Stomach smooth muscle (tissue), 2 donors: ENCODE measurements around the gene SCYGR3.

ENCODE experiments used
- H3K27ac ChIP-seq: one replicate; pipeline ENCODE4 v1.7.0; 2013; ENCODE audit warnings: mild to moderate bottlenecking, low read length, inconsistent platforms
- H3K27me3 ChIP-seq, 2 donors: one replicate each; pipeline ENCODE4 v1.7.0; 2013; ENCODE audit warnings: low read length in 2 of 2; ENCODE audit not compliant: insufficient read depth in 2 of 2, control insufficient read depth in 1 of 2
- H3K36me3 ChIP-seq, 2 donors: one replicate each; pipeline ENCODE4 v1.7.0; 2013; ENCODE audit warnings: low read length in 2 of 2; ENCODE audit not compliant: control insufficient read depth in 2 of 2, insufficient read depth in 2 of 2
- H3K4me1 ChIP-seq: one replicate; pipeline ENCODE4 v1.7.0; 2013; ENCODE audit warnings: low read length; ENCODE audit not compliant: control insufficient read depth, insufficient read depth
- H3K4me3 ChIP-seq, 2 donors: one replicate each; pipeline ENCODE4 v1.7.0; 2013; ENCODE audit warnings: low read length in 2 of 2
- H3K9ac ChIP-seq, 2 donors: one replicate each; pipeline ENCODE4 v1.7.0; 2013; ENCODE audit warnings: low read length in 2 of 2, mild to moderate bottlenecking in 1 of 2
- H3K9me3 ChIP-seq, 2 donors: one replicate each; pipeline ENCODE4 v1.7.0; 2013; ENCODE audit warnings: low read length in 2 of 2; ENCODE audit not compliant: control insufficient read depth in 2 of 2
- donor health status: healthy.
- donor health status: Pancreatic carcinoma.

Gene SCYGR3

GRCh38 chr2:227630322-227630721 lies 15.7 kb upstream of the SCYGR3 start:
- H3K27me3 ChIP-seq, result no peaks in the 10 kb centered on the region
- no peak overlapping the region for H3K27ac ChIP-seq
- no peaks in the 10 kb centered on the region for H3K36me3 ChIP-seq
- H3K4me1 ChIP-seq, result no peaks in the 10 kb centered on the region
- H3K9ac ChIP-seq, result no peak overlapping the region
- no peak overlapping the region for H3K4me3 ChIP-seq
- no peaks in the 10 kb centered on the region for H3K9me3 ChIP-seq

- Histone ChIP-seq H3K27ac (no peak overlapping the region), H3K9ac (no peak overlapping the region), H3K27me3 (no peaks in the 10 kb centered on the region), H3K36me3 (no peaks in the 10 kb centered on the region), H3K4me1 (no peaks in the 10 kb centered on the region), H3K9me3 (no peaks in the 10 kb centered on the region), H3K4me3 (no peak overlapping the region)
These were observed 14.8 kb upstream of the SCYGR3 start for GRCh38 chr2:227629435-227629834.

- no peaks in the 10 kb centered on the region for H3K27me3 ChIP-seq
These were observed 13.1 kb upstream of the SCYGR3 start for GRCh38 chr2:227627769-227628168.

GRCh38 chr2:227626580-227627151 lies 12.0 kb upstream of the SCYGR3 start:
- H3K4me1 ChIP-seq, result no peaks in the 10 kb centered on the region
- H3K9me3 ChIP-seq, result peaks cover 0 to 3% of the 10 kb centered on the region in 2 donors

More at GRCh38 chr2:227627769-227628168, 13.1 kb upstream of the SCYGR3 start:
- no peaks in the 10 kb centered on the region for H3K9me3 ChIP-seq
- H3K27ac ChIP-seq, result no peak overlapping the region
- H3K4me3 ChIP-seq, result no peak overlapping the region
- H3K9ac ChIP-seq, result no peak overlapping the region
- no peaks in the 10 kb centered on the region for H3K36me3 ChIP-seq
- H3K4me1 ChIP-seq, result no peaks in the 10 kb centered on the region

GRCh38 chr2:227625420-227625819 lies 10.8 kb upstream of the SCYGR3 start:
- no peak overlapping the region for H3K9ac ChIP-seq
- H3K27ac ChIP-seq, result no peak overlapping the region
- H3K9me3 ChIP-seq, result peaks cover 0 to 3% of the 10 kb centered on the region in 2 donors
- no peak overlapping the region for H3K4me3 ChIP-seq
- no peaks in the 10 kb centered on the region for H3K27me3 ChIP-seq
- H3K4me1 ChIP-seq, result no peaks in the 10 kb centered on the region
- no peaks in the 10 kb centered on the region for H3K36me3 ChIP-seq

More at GRCh38 chr2:227626580-227627151, 12.0 kb upstream of the SCYGR3 start:
- Histone ChIP-seq H3K4me3 (no peak overlapping the region), H3K36me3 (no peaks in the 10 kb centered on the region), H3K27me3 (no peaks in the 10 kb centered on the region), H3K9ac (no peak overlapping the region), H3K27ac (no peak overlapping the region)

GRCh38 chr2:227623226-227623625 lies 8.6 kb upstream of the SCYGR3 start:
- no peaks in the 10 kb centered on the region for H3K36me3 ChIP-seq
- H3K4me1 ChIP-seq, result no peaks in the 10 kb centered on the region
- no peak overlapping the region for H3K27ac ChIP-seq
- H3K9me3 ChIP-seq, result peaks cover 0 to 3% of the 10 kb centered on the region in 2 donors
- no peaks in the 10 kb centered on the region for H3K27me3 ChIP-seq
- no peak overlapping the region for H3K4me3 ChIP-seq
- H3K9ac ChIP-seq, result no peak overlapping the region

- Histone ChIP-seq H3K9me3 (peaks cover 0 to 3% of the 10 kb centered on the region in 2 donors), H3K27me3 (no peaks in the 10 kb centered on the region), H3K27ac (no peak within 1 kb of the TSS), H3K9ac (no peak within 1 kb of the TSS), H3K36me3 (no peaks in the 10 kb centered on the region), H3K4me3 (no peak within 1 kb of the TSS), H3K4me1 (no peaks in the 10 kb centered on the region)
These were observed 2.9 kb upstream of the SCYGR3 start, which contains the start of gene SCYGR4 for GRCh38 chr2:227617316-227618230. TSS of gene SCYGR4 (plus strand) at chr2:227617498. CDS start at chr2:227617498, 0 bp downstream.

- H3K9ac ChIP-seq, result no peak overlapping the region
- no peaks in the 10 kb centered on the region for H3K9me3 ChIP-seq
- no peaks in the 10 kb centered on the region for H3K4me1 ChIP-seq
- H3K27me3 ChIP-seq, result no peaks in the 10 kb centered on the region
- H3K27ac ChIP-seq, result no peak overlapping the region
- H3K4me3 ChIP-seq, result no peak overlapping the region
- H3K36me3 ChIP-seq, result no peaks in the 10 kb centered on the region
These were observed 2.0 kb upstream of the SCYGR3 start for GRCh38 chr2:227616631-227617030.

- no peaks in the 10 kb centered on the region for H3K27me3 ChIP-seq
- no peaks in the 10 kb centered on the region for H3K4me1 ChIP-seq
- H3K36me3 ChIP-seq, result no peaks in the 10 kb centered on the region
These were observed 1.3 kb upstream of the SCYGR3 start for GRCh38 chr2:227615906-227616305.

GRCh38 chr2:227615181-227615580 lies 541 bp upstream of the SCYGR3 start:
- no peak overlapping the region for H3K9ac ChIP-seq
- H3K4me1 ChIP-seq, result no peaks in the 10 kb centered on the region
- H3K4me3 ChIP-seq, result no peak overlapping the region
- no peaks in the 10 kb centered on the region for H3K9me3 ChIP-seq
- H3K36me3 ChIP-seq, result no peaks in the 10 kb centered on the region
- no peak overlapping the region for H3K27ac ChIP-seq
- no peaks in the 10 kb centered on the region for H3K27me3 ChIP-seq

More at GRCh38 chr2:227615906-227616305, 1.3 kb upstream of the SCYGR3 start:
- Histone ChIP-seq H3K4me3 (no peak overlapping the region), H3K9ac (no peak overlapping the region), H3K27ac (no peak overlapping the region), H3K9me3 (no peaks in the 10 kb centered on the region)

- Histone ChIP-seq H3K36me3 (no peaks in the 10 kb centered on the region), H3K27ac (no peak overlapping the region), H3K9me3 (no peaks in the 10 kb centered on the region), H3K27me3 (no peaks in the 10 kb centered on the region), H3K4me3 (no peak overlapping the region), H3K4me1 (no peaks in the 10 kb centered on the region), H3K9ac (no peak overlapping the region)
These were observed 394 bp downstream of the SCYGR3 start for GRCh38 chr2:227614246-227614645.
